ENCODE measurements around the gene PDLIM7.

PDLIM7 gene

GRCh38 chr5:177456976-177457851, 40.2 kb downstream of the PDLIM7 start:
- peak; percentile 49 for DNase-seq (ENCODE audit: low read depth)

- no peak for DNase-seq (ENCODE audit: low read depth)
Measured at GRCh38 chr5:177456591-177456964, 40.8 kb downstream of the PDLIM7 start.

- DNase-seq (ENCODE audit: low read depth), result peak; percentile 95
Measured at GRCh38 chr5:177455661-177456590, 41.5 kb downstream of the PDLIM7 start.

GRCh38 chr5:177455036-177455660, 42.3 kb downstream of the PDLIM7 start:
- peak; percentile 90 for DNase-seq (ENCODE audit: low read depth)

- peak; percentile 91 for DNase-seq (ENCODE audit: low read depth)
Measured at GRCh38 chr5:177454397-177455035, 42.9 kb downstream of the PDLIM7 start.

GRCh38 chr5:177453852-177454396, 43.5 kb downstream of the PDLIM7 start:
- no peak for DNase-seq (ENCODE audit: low read depth)

- no peak for DNase-seq (ENCODE audit: low read depth)
Measured at GRCh38 chr5:177452688-177453638, 44.4 kb downstream of the PDLIM7 start.

GRCh38 chr5:177450667-177451424, 46.6 kb downstream of the PDLIM7 start:
- DNase-seq (ENCODE audit: low read depth), result no peak

- DNase-seq (ENCODE audit: low read depth), result no peak
Measured at GRCh38 chr5:177449140-177450061, 48.0 kb downstream of the PDLIM7 start.

GRCh38 chr5:177448244-177448950, 49.0 kb downstream of the PDLIM7 start:
- DNase-seq (ENCODE audit: low read depth), result no peak

- DNase-seq (ENCODE audit: low read depth), result no peak
Measured at GRCh38 chr5:177447611-177448243, 49.7 kb downstream of the PDLIM7 start.

GRCh38 chr5:177447066-177447610, 50.3 kb downstream of the PDLIM7 start:
- DNase-seq (ENCODE audit: low read depth), result peak; percentile 56

GRCh38 chr5:177446200-177447065, 51.0 kb downstream of the PDLIM7 start, which contains the start of gene PRR7:
Gene PRR7, plus strand, starts transcription at chr5:177446814. Its CDS starts 8,254 bp downstream, at chr5:177455068.
- peak; percentile 62 for DNase-seq (ENCODE audit: low read depth)

- DNase-seq (ENCODE audit: low read depth), result no peak
Measured at GRCh38 chr5:177445917-177446199, 51.5 kb downstream of the PDLIM7 start.

- peak; percentile 20 for DNase-seq (ENCODE audit: low read depth)
Measured at GRCh38 chr5:177445052-177445916, 52.1 kb downstream of the PDLIM7 start.

Data from activated T-cell treated with anti-CD3 and anti-CD28 coated beads for 24 hours (primary cell).